NCI-H2081 (cell line): ENCODE results near the gene GPR32.
"Not testable (repeated sequence)": the region's sequence is repeated elsewhere in the genome, so short reads cannot be mapped to it uniquely, and the experiment has no call there.

Experiments used
- DNase-seq, 2 experiments: peaks; one replicate each; lab custom pipeline; 2025; lab: John Stamatoyannopoulos, UW

The GPR32 gene

DNA sequence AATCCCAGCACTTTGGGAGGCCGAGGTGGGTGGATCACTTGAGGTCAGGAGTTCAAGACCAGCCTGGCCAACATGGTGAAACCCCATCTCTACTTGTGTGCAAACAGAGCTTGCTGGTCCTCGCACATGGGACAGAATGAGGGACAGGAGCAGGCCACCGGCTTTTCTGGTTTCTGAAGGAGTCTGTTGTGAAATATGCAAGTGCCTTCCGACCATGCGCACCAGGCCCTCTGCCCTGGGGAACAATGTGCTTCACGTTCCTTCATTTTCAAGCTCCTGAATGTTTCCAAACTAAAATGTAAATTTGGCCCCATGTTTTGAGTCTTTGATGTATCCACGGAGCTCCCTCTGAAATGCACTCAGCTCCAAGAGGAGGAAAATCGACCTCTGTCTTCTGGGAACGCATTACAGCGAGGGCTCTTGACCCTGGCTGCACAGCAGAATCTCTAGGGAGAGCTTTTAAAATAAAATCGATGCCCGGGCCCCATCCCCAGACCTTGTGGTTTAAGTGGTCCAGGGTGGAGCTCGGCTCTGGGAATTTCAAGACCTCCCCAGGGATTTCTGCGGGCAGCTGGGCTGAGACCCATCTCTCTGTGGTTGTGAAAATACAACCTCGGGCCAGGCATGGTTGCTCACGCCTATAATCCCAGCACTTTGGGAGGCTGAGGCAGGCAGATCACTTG lies 10.6 kb downstream of the GPR32 start:
- DNase-seq: no peak

GRCh38 chr19:50783848-50784152 lies 13.5 kb downstream of the GPR32 start:
- DNase-seq: not testable (repeated sequence)

GRCh38 chr19:50784710-50785109 lies 14.4 kb downstream of the GPR32 start:
- no peak for DNase-seq

DNA sequence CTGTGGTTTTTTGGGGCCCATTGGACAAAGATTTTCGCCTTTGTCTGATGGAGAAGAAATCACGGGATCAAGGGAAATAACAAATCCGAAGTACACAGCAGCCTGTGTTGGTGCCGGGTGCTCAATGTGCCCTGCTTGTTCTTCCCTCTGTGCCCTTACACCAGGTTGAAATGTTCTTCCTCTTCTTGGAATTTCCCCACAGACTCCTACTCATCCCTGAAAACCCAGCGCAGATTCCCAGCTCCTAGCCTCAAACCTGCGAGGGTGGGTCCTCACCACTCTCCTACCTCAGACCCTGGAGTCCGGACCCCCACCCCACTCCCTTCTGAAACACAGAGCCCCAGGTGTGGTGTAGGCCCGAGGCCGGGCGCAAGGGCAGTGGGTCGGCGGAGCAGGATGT lies 15.1 kb downstream of the GPR32 start:
- no peak for DNase-seq

GRCh38 chr19:50790396-50790795 lies 20.1 kb downstream of the GPR32 start, which contains the start of gene ACP4:
TSS of gene ACP4 (plus strand) at chr19:50790415. CDS start at chr19:50790415, 0 bp downstream.
- DNase-seq: no peak

DNA sequence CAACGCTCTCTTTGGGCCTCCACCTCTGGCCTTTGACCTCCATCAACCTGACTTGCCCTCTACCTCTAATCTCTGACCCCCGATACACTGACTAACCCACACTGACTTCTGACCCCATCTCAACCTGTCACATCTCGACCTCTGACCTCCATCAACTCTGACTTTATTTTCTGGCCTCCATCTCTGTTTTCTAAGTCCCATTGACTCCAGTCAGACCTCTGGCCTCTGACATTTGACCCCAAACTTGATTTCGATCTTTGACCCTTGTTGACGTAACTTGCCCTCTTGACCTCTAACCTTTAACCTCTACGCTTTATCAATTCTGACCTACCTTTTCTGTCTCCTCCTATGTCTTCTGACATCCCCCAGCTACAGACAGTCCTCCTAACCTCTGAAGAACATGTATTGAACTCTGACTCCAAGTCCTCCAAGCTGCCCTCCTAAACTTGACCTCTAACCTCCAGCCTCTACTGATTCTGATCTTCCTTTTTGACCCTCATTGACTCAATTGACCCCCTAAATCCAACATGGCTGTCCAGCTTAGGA lies 20.7 kb downstream of the GPR32 start:
- no peak for DNase-seq

DNA sequence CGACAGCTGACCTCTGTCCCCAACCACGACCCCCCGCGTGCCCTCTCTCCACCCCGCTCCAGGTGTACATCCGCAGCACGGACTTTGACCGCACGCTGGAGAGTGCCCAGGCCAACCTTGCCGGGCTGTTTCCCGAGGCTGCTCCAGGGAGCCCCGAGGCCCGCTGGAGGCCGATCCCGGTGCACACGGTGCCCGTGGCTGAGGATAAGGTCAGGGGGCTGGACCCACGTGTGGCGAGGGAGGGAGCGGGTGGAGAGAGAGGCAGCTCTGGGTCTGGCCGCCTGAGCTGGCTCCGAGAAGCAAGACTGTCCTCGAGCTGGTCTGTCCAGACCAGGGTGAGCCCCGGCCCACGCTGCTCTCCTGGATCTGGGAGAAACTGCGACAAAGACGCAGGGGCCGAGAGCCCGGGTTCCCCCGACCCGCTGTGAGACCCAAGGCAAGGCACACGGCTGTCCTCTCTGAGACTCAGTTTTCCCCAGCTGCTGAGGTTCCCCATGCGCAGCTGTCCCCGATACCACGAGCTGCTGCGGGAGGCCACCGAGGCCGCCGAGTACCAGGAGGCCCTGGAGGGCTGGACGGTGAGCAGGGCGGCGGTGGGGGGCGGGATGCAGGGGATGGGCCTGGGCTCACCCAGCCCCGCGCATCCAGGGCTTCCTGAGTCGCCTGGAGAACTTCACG lies 21.5 kb downstream of the GPR32 start:
- DNase-seq: no peak

DNA sequence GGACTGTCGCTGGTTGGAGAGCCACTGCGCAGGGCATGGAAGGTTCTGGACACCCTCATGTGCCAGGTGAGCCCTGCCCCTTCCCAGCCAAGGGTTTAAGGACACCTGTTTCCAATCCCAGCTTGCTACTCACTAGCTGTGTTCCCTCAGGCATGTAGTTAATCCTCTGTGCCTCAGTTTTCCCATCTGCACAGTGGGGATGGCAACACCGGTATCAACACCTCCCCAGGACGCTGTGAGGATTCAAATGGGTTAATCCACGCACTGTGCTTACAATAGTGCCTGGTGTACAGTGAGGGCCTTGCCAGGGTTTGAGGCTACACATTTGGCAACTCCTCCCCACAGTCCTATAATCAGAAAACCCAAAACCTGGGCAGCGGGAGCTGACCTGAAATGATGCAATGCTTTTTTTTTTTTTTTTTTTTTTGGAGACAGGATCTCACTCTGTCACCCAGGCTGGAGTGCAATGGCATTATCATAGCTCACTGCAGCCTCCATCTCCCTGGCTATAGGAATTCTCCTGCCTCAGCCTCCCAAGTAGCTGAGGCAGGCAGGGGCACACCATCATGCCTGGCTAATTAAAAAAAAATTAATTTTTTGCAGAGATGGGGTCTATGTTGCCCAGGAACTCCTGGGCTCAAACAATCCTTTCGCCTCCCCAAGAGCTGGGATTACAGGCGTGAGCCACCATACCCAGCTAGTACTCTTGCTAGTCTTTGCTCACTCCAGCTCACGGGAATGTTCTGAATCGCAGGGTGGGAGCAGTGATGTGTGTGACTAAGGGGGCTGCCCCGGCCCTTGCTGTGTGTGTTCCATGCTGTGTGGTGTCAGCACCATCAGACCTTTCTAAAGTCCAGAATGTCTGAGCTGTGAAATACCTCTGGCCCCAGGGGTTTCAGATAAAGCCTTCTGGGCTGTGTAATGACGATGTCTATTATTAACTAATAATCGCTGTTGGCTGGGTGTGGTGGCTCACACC lies 22.3 kb downstream of the GPR32 start:
- no peak for DNase-seq

- DNase-seq: no peak
Observed at GRCh38 chr19:50793558-50794065, 23.3 kb downstream of the GPR32 start.

GRCh38 chr19:50794074-50794875 lies 24.0 kb downstream of the GPR32 start:
- peak; percentile 47 to 62 for DNase-seq

DNA sequence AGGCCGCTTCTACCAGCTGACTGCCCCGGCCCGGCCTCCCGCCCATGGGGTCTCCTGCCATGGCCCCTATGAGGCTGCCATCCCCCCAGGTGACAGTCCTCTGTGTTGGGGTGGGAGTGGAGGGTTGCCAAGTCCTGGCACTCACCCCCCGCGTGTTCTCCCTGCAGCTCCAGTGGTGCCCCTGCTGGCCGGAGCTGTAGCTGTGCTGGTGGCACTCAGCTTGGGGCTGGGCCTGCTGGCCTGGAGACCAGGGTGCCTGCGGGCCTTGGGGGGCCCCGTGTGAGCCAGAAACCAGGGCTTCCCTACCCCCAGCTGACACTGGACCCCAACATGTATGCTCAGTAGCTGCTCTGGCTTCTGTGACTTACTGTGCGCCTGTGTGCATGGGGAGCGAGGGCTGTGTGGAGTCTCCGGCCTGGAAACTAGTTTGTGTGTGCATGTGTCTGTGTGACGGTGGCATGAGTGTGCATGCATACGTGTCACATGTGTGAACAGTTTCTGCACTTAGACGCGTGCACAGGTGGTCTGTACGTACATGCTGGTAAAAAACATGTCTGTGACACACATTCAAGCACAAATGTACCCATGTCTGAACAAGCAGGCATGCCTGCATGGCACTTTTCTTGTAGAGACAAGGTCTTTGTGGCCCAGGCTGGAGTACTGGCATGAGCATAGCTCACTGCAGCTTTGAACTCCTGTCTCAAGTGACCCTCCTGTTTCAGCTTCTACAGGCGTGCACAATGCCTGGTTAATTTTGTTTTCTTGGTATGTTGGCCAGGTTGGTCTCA lies 24.8 kb downstream of the GPR32 start:
- peak; percentile 25 to 41 for DNase-seq

DNA sequence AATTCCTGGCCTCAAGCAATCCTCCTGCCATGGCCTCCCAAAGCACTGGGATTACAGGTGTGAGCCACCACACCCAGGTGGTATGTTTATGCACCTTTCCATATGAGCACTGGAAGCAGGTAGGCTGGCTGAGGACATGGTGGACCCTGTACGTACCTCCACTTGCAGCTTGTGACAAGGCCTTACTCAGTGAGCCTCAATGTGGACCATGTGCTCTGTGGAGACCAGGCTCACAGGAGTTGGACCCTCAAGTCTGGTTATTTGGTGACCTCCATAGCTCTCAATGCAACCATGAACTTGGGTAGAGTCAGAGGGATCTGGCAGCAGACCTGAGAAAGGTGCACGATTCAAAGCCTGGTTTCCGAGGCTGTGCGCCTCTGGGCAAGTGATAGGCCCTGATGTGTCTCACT lies 25.4 kb downstream of the GPR32 start:
- peak in 1 of 2 experiments; percentile 21 for DNase-seq

GRCh38 chr19:50796128-50796633 lies 25.9 kb downstream of the GPR32 start:
- DNase-seq: no peak

GRCh38 chr19:50796634-50797428 lies 26.6 kb downstream of the GPR32 start:
- DNase-seq: no peak

DNA sequence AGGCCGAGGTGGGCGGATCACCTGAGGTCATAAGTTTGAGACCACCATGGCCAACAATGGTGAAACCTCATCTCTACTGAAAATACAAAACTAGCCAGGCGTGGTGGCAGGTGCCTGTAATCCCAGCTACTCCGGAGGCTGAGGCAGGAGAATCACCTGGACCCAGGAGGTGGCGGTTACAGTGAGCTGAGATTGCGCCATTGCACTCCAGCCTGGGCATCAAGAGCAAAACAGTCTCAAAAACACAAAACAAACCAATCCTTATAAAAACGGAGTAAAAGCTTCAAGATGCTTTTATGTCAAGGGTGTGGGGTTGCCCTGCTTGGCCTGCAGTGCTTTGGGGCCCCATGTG lies 27.1 kb downstream of the GPR32 start:
- no peak for DNase-seq

GRCh38 chr19:50797781-50798658 lies 27.8 kb downstream of the GPR32 start:
- no peak for DNase-seq

GRCh38 chr19:50798659-50799546 lies 28.6 kb downstream of the GPR32 start:
- DNase-seq: no peak

DNA sequence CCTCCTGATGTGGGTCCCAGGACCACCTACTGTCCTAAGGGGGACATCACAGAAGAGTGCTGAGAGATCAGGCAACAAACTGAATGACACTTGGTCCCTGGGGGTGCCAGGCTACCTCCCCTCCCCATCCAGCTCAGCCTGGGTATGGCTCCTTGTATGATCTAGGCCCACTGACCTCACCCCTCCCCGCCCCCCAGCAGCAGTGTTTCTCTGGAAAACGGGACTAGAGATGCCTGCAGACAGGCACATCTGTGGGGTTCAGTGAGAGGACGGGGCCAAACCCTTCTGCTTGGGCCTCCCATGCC lies 29.2 kb downstream of the GPR32 start:
- no peak for DNase-seq
